HG03439 (cell line): ENCODE measurements around the gene BMAL2.

Experiments used
- ATAC-seq: cut with Tn5 transposase; IDR thresholded peaks from one replicate; pipeline ENCODE4 v1.9.1; 2021; ENCODE audit warnings: mild to moderate bottlenecking, moderate library complexity; ENCODE audit not compliant: unreplicated experiment

Gene BMAL2

DNA sequence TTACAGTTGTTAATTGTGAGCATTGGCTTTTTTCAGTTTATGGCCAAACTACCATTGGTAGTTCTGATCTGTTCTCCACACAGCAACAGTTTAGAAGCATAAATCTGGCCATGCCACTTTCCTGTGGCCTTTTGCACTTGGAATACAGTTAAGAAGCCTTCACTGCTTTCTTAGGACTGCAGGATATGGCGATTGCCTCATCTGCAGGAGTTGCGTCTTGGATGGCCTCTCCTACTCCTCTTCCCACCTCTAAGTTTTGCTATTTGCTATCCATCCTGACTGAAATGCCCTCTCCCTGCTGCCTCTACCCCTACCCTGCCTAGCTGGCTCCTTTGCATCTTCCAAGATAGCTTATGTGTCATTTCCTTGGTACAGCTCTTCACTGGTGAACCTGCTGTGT, 12.8 kb upstream of the BMAL2 start:
- no peak for ATAC-seq

DNA sequence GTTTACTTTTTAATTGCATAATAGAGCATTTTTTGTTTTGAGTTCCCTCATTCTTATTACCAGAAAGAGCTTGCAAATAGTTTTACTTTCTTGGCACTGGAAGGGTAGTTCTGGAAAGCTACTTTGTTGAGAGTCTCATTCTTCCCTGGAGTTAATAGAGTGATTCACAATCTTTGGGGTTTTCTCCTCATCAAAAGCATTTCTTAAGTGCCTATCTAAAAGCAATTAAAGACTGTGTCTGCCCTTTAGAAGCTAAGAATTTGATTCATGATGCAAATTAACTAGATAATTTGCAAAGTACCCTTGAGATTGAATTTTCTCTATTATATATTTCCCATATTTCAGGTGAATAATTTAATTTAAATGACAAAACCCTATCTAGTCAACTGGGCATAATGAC, 8.1 kb upstream of the BMAL2 start:
- no peak for ATAC-seq

DNA sequence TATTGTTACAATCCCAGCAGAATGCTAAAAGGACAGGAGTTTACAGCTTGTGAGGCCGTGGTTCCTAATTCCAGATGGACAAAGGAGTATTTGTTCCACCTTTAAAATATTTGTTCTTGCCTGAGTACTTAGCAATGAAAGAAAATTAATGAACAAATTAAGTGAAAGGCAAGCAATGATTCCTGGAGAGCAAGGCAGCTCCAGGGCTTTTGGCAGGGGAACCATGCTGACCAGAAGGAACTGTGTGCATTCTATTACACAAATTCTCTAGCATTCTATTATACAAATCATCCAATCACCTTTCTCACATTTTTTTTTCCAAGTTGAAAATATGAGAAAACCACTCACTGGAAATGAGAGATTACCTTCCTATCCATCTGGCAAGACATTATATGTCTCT, 1.8 kb upstream of the BMAL2 start:
- no peak for ATAC-seq

DNA sequence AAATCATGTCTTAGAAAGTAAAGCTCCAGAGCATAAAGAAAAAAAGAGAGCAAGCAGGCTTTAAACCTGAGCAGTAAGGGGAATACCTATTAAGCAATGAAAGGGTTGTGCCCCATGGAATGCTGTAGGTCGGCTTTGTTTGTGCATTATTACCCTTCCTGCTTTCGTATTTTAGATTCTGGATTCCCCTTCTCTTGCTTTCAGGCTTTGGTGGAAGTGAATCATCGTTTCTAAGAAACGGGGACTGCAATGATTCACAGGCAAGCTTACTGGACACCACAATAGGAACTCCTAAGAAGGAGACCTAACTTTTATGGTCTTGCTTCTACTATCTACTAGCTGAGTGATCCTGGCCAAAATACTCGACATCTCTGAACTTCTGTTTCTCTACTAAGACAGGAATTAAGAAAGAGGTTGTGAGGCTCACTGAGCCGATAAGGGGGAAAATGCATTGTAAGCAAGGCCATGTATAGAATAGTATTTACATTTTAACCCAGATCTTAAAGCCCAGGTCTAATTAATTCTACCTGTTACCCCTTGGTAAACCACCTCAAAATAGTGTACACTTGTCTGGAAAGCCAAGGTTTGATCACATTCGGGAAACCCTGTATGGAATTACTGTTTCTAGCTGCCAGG, 1.2 kb upstream of the BMAL2 start:
- ATAC-seq, result peak; percentile 24

DNA sequence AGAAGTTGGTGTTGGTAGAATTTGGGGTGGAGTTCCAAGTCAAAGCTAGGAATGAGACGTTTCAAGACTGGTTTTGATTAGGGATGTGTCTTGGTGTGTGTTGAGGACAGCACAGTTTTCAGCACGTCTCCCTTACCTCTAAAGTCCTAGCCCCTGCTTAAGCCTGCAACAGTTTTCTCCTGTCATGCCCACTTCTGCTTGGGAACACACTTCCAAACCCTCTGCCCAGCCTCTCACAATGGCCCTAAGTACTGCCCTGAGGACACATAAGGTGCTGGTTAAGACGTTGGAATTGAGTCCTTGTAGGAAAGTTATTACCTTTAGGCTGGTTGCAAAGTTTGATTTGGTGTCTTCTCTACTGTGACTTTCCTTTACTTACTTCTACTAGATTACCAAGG, 710 bp upstream of the BMAL2 start:
- ATAC-seq, result no peak

DNA sequence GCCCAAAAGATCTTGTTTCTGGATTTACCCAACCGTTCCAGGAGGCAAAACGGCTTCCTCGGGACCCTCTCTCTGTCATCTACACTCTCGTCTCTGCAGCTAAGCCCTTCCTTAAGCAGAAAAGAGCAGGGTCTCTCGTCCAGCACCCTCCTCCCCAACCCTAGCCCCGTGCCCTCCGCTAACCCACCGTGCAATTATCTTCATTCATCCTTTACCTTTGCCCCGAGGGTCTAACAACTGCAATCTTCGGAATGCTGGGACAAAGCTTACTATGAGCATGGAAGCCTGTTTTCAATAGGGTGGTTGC, 276 bp upstream of the BMAL2 start:
- no peak for ATAC-seq

DNA sequence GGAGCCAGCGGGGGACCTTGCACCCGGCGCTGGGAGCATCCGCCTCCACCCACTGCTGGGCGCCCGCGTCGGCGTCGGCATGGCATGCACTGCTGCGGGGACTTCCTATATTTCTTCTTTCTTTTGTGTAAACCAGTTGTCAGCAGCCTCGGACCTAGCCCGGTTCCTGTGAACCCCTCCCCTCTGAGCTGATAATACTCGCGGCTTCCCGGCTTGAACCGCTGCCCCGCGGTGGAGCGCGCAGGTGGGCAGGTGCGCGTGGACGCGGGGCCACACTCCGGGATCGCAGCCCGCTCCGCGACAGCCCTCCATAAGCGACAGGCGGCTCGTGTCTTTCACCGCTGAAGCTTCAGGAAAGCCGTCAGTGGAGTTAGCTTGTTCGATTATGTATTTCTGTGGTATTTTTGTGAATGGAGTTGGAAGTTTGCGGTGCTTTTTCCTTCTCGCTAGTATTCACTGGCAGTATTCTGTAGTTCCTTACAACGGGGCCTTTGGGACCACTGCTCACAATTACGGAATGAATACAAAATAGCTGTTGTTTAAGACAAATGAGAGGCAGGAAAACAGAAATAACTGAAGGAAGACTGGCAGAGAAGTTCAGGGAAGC, 870 bp downstream of the BMAL2 start:
- ATAC-seq, result peak; percentile 23

DNA sequence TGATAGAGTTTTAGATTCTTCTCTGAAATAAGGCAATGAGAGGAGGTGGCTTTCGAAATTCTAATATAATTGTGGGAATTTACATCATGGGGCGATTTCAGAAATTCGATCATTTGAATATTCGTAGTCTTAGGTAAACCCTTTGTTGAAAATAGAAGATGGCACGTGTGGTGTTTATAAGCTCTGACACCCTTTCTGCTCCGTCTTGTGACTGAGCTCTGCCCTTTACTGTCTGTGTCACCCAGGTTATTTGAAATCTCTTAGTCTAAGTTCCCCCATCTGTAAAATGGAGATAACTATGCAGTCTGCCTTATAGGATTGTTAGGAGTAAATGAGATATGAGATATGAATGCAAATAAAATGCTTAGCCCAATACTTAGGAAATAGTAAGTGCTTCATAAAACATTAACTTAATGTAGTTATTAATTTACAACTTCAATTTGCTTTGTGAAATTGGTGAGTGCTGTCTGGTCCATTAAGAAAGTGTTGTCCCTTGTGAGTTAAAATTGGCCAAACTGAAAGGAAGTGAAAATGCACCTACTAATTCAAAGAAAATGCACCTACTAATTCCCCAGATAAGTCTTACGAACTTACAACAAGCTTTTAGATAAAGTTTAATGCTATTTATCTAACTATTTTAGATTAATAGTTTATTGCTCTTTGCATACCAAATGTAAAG, 1.5 kb downstream of the BMAL2 start:
- ATAC-seq, result peak; percentile 23

DNA sequence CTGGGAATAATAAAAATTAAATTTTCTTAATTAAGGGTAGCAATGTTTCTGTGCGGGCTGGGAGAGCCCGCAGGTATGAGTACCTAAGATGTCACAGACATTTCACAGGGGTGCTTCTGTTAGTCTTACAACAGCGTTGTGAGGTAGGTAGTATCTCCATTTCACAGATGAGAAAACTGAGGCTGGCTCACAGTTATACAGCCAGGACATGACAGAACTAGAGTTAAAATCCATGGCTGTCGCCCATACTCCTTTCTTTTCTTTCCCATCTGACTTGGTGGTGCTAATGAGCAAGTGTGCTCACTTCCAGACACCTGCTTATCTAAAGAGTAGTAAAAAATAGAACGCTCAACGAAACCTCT, 2.1 kb downstream of the BMAL2 start:
- ATAC-seq, result no peak

DNA sequence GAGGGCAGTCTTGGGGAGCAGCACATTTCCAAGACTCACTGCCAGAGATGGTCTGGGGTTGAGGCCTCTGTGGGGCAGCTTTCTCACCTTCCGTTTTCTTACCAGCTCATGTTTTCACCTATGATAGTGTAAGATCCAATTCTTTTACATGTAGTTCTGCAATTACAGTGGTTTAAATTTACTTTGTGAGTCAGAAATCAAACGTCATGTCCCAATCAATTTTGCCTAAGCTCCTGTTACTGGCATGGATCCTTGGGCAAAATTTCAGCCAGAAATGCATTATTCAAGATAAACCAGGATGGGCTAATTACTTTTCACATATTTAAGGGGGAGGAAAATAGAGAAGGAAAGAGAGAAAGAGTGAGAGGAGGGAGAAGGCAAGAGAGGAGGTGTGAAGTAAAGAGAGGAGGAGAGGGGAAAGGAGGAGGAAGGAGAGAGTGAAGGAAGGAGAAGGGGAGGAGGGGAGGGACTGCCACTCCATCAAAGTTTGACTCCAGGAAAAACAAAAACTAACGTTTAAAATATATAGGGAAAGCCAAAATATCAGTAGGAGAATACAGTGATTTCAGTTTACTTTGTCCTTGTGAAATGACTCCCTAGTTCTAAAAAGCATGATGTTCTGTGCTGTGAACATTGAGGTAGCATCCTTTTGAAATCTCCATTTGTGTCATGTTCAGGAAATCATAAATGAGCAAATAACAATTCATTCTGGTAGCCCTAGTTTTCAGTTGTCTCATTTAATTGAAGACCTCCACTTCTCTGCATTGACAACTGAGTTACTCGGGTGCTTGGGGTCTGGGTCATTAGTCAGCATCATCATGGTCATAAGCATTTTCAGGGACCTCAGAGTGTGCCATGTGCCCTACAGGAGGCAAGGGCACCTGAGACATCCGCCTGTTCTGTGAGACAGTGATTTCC, 3.0 kb downstream of the BMAL2 start:
- no peak for ATAC-seq

DNA sequence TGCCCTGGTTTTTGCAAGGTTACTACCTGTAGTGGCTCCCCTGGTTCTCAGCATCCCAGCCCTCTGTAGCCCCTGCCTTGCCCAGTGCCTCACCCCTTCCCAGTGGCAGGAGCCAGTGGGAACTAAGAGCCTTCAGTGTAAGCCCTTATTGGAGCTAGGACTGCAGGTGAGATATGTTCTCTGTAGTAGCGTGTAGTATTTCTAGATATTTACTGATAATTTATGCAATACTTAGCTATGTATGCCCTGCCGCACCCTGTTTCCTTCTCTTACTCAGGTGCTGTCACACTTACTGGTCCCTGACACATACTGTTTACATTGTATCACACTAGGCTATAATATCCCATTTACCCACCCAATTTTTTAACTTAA, 3.6 kb downstream of the BMAL2 start:
- no peak for ATAC-seq

DNA sequence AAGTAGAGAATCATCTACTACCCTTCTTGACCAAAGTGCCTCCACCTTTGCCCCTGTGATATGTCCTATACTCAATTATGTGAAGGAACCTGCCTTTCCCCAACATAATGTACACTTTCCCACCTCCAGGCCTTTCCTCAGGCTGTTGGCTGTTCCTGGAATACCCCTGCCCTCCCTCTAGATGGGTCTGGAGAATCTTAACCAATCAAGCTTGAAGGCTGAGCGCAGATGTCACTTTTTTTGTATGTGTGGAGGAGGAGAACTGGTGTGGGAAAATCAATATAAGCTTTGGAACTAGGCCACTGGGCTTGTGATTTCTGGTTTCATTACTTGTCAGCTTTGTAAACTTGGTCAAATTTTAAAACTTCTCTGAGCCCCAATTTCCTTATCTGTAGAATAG, 4.7 kb downstream of the BMAL2 start:
- no peak for ATAC-seq

DNA sequence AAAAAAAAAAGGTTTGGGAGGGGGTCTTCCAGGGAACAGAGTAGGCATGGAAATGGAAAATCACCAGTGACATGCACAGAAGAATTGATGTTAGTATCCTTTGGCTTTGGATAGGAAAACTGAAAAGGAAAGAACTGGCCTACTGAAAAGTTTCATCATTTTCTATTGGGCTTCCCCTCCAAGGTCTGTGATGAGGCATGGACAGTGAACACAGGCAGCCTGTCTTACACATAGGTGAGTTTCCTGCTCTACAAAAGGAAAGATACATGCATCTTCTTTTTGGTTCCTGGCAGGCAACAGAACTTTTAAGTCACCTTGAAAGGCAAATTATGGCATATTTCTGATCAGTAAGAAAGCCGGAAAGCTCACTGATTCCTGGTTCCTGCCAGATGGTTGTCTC, 5.8 kb downstream of the BMAL2 start:
- no peak for ATAC-seq

DNA sequence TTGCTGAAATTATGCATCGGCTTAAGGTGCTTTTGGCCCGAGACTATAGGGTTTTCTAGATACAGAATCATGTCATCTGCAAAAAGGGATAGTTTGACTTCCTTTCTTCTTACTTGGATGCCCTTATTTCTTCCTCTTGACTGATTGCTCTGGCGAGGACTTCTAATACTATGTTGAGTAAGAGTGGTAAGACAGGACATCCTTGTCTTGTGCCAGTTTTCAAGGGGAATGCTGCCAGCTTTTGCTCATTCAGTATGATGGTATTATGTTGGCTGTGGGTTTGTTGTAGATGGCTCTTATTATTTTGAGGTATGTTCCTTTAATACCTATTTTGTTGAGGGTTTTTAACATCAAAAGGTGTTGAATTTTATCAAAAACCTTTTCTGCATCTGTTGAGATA, 8.3 kb downstream of the BMAL2 start:
- no peak for ATAC-seq

DNA sequence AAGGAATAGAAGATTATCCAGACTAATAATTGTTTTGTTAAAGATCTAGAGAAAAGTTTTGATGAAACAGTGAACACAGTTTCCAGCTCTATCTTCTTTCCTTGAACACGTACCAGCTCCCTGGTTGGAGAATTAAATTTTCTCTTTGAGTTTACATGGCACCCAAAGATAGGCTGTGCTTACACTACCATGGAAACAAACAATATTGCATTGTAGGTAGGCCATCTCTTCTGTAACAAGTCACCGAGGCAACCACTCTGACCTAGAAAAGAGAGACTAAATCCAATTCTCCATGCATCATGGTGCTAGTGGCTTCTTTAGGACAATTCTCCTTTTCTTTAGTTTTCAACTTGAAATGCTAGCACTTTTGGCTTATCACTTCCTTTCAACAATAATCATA, 9.9 kb downstream of the BMAL2 start:
- ATAC-seq, result no peak

DNA sequence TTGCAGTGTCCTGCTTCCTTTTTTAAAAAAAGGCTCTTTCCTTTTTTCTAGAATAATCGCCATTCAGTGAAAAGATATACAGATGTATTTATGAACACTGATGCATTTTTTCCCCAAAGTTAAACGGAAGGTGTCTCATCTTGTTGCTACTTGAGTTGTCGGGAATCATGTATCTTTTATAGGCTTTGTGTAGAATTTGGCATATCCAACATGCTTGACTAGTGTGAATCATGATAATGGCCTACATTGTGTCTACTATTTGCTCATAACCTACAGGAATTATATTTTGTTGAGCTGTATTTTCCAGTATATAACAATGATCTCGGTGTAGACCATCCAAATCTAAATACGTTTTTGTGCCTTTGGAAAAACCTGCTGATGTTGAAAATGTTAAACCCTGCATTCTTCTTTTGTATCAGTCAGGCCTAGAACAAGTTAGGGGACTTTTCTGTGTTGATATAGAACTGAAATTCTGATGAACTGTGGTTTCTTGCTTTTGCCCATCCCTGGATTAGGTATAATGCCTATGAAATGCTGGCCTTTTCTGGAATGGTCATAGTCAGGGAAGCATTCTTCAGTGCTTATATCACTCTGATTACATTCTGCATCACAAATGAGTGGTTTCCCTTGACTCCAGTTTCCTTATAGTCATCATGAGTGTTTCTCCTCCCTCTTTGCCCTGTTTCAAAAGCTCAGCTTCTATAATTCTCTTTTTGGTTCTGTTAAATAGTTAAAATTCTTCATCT, 10.8 kb downstream of the BMAL2 start:
- no peak for ATAC-seq

DNA sequence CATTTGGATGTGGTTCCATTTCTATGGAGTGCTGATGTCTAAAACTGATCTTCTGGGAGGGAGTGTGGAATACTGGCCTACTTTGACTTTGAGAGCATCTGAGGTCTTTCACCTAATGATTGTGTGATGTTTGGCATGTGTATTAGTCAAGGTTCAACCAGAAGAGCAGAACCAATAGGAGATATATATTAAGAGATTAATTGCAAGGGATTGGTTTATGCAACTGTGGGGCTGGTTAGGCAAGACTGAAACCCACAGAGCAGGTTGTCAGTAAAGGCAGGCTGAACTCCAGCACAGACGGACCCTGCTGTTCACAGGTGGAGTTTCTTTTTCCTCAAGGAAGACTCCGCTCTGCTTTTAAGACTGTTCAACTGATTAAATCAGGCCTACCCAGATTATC, 11.6 kb downstream of the BMAL2 start:
- ATAC-seq, result no peak

DNA sequence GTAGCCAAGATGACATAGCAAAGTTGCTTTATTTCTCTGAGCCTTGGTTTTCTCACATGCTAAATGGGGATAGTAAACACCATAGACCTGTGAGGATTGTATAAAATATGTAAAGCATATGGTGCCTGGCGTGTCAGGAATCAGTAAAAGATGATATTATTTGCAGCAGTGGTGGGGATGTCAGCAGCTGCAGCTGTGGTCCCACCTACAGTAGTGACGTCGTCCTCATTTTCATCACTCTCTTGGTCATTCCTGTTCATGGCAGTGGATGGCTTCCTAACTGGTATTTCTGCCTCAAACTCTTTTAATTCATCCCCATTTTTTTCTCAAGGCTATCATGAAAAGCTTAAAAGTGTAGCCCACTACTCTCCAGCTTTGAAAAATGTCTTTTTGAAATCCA, 12.1 kb downstream of the BMAL2 start:
- no peak for ATAC-seq

DNA sequence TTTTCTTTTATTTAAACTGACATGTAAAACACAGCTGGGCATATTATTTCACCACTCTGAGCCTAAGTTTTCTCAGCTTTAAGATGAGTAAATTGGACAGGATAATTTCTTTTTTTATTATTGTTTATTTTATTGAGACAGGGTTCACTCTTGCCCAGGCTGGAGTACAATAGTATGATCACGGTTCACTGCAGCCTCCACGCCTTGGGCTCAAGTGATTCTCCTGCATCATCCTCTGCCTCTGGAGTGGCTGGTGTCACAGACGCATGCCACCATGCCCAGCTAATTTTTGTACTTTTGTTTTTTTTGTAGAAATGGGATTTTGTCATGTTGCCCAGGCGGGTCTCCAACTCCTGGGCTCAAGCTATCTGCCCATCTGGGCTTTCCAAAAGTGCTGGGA, 12.7 kb downstream of the BMAL2 start:
- no peak for ATAC-seq

DNA sequence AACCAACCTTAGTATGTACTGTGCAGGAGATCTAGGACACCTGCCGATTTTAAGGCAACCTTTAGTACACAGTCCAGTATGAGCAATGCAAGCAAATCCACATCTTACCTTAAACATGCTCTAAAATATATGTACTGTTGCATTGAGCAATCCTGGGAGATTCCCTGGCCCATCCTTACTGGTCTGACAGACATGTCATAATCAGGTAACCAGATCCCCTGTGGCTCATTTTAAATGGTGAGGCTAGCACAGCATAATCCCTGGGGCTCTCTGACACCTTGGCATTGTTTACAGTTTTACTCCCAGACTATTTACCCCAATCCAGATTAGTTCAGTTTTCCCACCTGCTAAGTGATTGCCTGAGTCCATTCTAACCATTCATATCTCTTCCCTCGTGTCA, 15.1 kb downstream of the BMAL2 start:
- ATAC-seq, result no peak

DNA sequence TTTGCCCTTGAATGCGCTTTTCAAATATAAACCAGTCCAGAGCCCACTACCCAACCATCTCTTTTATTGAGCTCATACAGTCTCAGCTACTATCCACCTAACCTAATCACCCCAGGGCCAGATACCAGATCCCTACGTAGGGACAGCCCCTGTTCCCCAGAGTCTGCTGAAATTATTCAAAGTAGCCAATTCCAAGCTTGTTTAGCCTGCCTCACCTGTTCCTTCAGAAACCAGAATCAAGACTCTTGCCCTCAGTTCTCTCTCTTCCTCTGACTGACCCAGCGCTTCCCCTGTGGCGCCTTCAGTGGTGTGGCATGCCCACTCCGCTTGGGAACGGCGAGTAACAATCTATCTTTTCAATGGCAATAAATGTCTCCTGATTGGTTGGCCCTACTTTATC, 18.8 kb downstream of the BMAL2 start:
- no peak for ATAC-seq
